Right lobe of liver (tissue), 4 donors: ENCODE measurements around the gene B3GALNT2.

Experiments used
- CTCF ChIP-seq, 4 donors: fragments of 200-600 bp in 3 of 4; fragments of 450-650 bp in 1 of 4; IDR thresholded peaks; one replicate each; pipeline versions ENCODE4 v1.5.1 to v1.8.0; 2016 to 2022; ENCODE audit warnings: antibody characterized with exemption in 4 of 4, mild to moderate bottlenecking in 2 of 4
- POLR2A ChIP-seq: fragments of 450-650 bp; IDR thresholded peaks from one replicate; pipeline ENCODE4 v1.6.1; 2017; ENCODE audit warnings: antibody characterized with exemption, mild to moderate bottlenecking
- donor health status: DM: no; HTN: no; CAD: no.
- donor health status: DM: no; HTN: no; CAD: no.
- donor health status: DM: no; HTN: yes; CAD: no.

- TF ChIP-seq POLR2A (no peak), CTCF (IDR thresholded peaks at IDR 0.05) (no peak)
Measured at GRCh38 chr1:235403593-235403992, 100.7 kb downstream of the B3GALNT2 start.
